Transverse colon (tissue), 3 donors: ENCODE results near the gene CAPN15.

Experiments
- CTCF ChIP-seq, 5 experiments: fragments of 200-600 bp in 3 of 5; fragments of 450-650 bp in 2 of 5; sonication (generic) in 3 of 5; IDR thresholded peaks; 1 replicate in 2 of 5; 2 replicates in 3 of 5; pipeline ENCODE4 v1.5.1; 2016 to 2017; ENCODE audit warnings: antibody characterized with exemption in 5 of 5, inconsistent platforms in 3 of 5, mild to moderate bottlenecking in 2 of 5, moderate library complexity in 1 of 5
- EP300 ChIP-seq: sonication (generic); formaldehyde crosslinking; IDR thresholded peaks from one replicate; pipeline ENCODE4 v1.6.1; 2017; ENCODE audit warnings: antibody characterized with exemption, low read depth
- POLR2A ChIP-seq: fragments of 450-650 bp; IDR thresholded peaks from one replicate; pipeline ENCODE4 v1.6.1; 2016; ENCODE audit warnings: antibody characterized with exemption, mild to moderate bottlenecking, moderate library complexity

- TF ChIP-seq POLR2A: no peak
- TF ChIP-seq EP300: no peak
- TF ChIP-seq CTCF (IDR thresholded peaks at IDR 0.05): no peak
Measured at GRCh38 chr16:537415-538335, 10.2 kb downstream of the CAPN15 start.
